GM18505 (cell line): ENCODE results near the gene F2RL3.

Experiments
- ATAC-seq: cut with Tn5 transposase; IDR thresholded peaks from one replicate; pipeline ENCODE4 v1.9.1; 2021; ENCODE audit not compliant: unreplicated experiment
- POLR2A ChIP-seq: IDR thresholded peaks from 4 replicates; pipeline ENCODE4 v1.6.1; 2011; ENCODE audit warnings: borderline replicate concordance; ENCODE audit not compliant: insufficient read depth, insufficient read length; ENCODE audit errors: extremely low read depth

Gene F2RL3

DNA sequence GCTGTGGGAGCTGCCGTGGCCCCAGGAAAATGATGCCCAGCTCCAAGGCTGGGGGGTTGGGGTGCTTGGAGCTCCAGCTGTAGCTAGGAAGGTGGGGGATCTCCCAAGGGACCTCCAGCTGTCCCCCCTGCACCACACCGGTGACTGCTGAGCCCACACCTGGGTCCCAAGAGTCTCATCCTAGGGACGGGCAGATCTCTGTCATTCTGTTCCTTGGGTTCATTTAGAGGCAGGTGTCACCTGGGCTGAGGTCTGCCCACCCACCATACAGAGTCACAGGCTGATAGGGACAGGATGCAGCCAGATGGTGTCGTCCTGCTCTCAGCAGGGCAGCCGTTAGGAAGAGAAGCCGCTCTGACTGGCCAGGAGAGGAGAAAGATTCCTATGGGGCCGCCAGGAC lies 5.3 kb downstream of the F2RL3 start:
- no peak for TF ChIP-seq POLR2A
- no peak for ATAC-seq

DNA sequence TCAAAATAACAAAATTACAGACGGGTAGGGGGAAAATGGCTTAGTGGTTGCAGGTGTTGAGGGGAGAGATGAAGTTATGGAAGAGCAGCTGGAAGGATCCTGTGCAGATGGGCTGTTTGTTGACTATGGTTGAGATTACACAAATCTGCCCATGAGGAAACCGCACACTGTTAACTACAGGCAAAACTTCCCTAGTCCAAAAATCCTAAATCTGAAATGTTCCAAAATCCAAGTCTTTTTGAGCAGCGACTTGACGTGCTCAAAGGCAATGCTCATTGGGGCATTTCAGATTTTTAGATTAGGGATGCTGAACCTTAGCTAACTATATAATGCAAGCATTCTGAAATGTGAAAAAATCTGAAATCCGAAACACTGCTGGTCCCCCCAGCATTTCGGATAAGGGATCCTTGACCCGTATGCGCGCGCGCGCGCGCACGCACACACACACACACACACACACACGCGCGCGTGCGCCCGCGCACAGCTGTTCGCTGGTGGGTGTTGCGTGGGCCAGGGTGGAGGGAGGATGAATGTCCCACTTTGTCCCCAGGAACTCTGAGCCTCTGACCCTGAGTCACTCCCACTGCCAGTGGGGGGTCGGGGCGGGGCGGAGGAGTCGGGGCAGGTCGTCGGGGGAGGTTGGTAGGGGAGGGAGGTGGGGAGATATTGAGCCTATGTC lies 6.8 kb downstream of the F2RL3 start:
- TF ChIP-seq POLR2A: no peak
- no peak for ATAC-seq

- TF ChIP-seq POLR2A: no peak
- ATAC-seq: peak; percentile 26
These were observed 7.6 kb downstream of the F2RL3 start for GRCh38 chr19:16896146-16897028.

GRCh38 chr19:16897029-16897855 lies 8.4 kb downstream of the F2RL3 start:
- ATAC-seq: peak; percentile 43
- TF ChIP-seq POLR2A: peak; percentile 7

DNA sequence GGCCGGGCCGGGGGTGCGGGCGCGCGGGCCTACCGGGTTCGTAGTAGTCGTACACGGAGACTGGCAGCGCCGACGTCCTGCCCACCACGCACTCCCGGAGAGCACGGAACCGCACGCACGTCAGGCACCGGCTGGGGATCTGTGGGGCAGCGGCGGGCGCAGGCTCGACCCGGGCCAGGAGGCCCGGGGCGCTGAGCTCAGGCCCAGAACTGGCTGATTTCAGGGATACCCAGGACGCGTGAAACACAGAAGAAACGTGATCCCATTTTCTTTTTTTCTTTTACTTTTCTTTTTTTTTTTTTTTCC lies 9.0 kb downstream of the F2RL3 start:
- TF ChIP-seq POLR2A: no peak
- ATAC-seq: no peak

DNA sequence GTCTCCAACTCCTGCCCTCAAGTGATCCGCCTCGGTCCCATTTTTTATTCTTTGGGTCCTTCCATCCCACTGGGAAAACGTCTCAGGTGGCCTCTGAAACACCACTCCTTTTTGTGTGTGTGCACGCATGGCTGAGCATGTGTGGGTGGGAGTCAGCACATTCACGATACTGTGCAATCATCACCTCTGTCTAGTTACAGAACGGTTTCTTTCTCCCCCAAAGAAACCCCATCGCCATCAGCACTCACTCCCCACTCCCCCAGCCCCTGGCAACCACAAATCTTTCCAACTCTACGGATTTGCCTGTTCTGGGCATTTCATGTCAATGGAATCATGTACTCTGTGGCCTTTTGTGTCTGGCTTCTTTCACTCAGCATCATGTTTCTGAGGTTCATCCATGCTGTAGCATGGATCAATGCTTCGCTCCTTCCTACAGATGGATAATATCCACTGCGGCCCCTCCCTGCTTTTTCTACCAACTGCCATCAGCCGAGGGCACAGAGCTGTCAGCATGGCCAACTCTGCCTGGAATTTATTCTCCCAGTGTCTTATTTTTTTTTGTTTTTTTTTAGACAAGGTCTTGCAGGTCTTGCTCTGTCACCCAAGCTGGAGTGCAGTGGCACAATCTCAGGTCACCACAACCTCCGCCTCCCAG lies 9.7 kb downstream of the F2RL3 start:
- ATAC-seq: no peak
- no peak for TF ChIP-seq POLR2A

DNA sequence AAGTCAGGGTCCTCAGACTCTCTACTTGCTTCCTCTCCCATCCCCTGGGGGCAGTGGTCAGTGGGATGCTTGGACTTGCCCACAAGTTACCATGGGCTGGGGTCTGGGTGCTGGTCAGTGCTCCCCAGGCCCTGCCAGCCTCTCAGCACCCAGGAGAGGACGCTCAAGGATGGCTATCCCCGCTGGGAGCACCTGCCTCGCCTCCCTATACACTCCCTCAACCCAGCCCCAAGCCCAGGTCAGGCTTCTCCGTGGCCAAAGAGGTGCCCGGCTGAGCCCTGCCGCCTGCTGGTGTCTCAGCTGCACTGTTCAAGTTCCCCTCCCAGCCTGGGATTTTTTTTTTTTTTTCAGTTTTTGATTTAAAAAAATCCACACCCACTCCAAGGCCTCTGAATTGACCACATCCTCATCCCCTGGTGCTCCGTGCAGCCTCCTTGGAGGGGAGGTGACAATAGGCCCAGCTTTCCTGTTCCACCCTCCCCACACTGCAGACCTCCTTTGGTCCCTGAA lies 10.8 kb downstream of the F2RL3 start:
- no peak for ATAC-seq
- no peak for TF ChIP-seq POLR2A

DNA sequence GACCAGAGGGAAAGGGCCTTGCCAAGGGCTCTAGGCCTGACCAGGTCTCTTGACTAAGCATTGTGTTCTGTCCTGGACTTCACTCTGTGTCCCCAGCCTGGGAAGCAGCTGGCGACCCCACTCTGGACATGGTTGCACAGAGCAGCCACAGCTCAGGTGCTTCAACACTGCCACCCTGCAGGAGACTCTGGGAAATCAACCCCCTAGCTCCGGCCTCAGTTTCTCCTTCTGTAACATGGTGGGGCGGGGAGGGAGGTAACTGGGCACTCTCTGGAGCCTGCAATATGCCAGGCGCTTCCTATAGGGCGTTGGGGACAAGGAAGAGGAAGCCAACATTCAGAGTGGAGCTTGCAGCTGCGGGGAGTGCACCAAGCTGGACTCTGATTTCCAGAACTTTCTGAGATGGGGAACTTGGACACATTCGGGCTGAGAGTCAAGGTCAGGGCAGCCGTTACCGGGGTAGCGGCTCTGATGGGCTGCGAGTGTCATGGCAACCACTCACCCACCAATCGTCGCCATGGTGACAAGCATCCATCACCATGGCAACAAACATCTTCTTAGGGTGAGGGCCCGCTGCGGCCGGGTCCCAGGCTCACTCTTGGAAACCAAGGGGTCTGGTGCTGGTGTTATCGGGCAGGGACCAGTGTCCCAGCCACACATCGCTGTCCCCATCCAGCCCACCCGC lies 12.8 kb downstream of the F2RL3 start:
- ATAC-seq: no peak
- TF ChIP-seq POLR2A: no peak

- no peak for TF ChIP-seq POLR2A
- no peak for ATAC-seq
These were observed 13.7 kb downstream of the F2RL3 start for GRCh38 chr19:16902545-16902944.

GRCh38 chr19:16903347-16903746 lies 14.5 kb downstream of the F2RL3 start:
- no peak for ATAC-seq
- TF ChIP-seq POLR2A: no peak

DNA sequence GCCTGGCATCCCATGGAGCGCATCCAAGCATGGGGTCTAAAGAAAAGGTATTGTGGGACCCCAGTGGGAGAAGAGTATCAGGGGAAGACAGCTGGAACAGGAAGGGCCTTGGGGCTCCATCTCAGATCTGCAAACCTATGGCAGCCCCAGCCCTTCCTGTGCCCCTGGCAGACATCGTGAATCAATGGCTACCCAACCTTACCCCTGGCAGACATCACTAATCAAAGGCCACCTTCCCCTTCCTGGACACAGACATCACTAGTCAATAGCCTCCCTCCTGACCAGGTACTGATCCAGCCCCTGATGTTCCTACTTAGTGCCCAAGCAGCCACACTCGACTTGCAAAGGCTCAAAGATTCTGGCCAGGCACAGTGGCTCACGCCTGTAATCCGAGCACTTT lies 15.8 kb downstream of the F2RL3 start:
- no peak for TF ChIP-seq POLR2A
- ATAC-seq: no peak

- ATAC-seq: no peak
- TF ChIP-seq POLR2A: no peak
These were observed 20.0 kb downstream of the F2RL3 start for GRCh38 chr19:16908759-16909158.
